22Rv1 (cell line): ENCODE results near the gene MCTS1.

Experiments used
- H3K27ac ChIP-seq: fragments of 450-650 bp; 2 replicates; pipeline ENCODE4 v1.5.1; 2017
- CTCF ChIP-seq: fragments of 450-650 bp; IDR thresholded peaks from 2 replicates; pipeline ENCODE4 v1.5.1; 2017; ENCODE audit warnings: mild to moderate bottlenecking
- ZFX ChIP-seq: fragments of 450-650 bp; IDR thresholded peaks from 2 replicates; pipeline ENCODE4 v1.6.1; 2017; ENCODE audit warnings: antibody characterized with exemption, borderline replicate concordance

The MCTS1 gene, protein sequence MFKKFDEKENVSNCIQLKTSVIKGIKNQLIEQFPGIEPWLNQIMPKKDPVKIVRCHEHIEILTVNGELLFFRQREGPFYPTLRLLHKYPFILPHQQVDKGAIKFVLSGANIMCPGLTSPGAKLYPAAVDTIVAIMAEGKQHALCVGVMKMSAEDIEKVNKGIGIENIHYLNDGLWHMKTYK

GRCh38 chrX:120603707-120604360 lies at the start of gene MCTS1:
MCTS1 (plus strand) TSS chrX:120604101; CDS start chrX:120604237, 136 bp downstream.
- TF ChIP-seq CTCF (no peak), ZFX (no peak)

DNA sequence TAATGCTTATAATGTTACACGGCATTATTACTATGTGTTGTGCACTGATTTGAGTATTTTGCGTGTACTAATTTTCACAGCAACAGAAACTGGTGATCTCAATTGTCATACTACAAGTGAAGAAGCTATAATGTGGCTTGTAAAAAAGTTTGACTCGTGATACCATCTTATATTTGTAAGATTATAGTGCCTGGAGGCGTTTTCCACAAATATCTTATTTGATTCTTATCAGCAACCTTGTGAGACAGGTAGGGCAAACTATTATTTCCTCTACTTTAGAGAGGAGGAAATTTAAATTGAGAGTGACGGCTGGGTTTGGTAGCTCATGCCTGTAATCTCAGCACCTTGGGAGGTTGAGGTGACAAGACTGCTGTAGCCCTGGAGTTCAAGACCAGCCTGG lies 47.6 kb upstream of the MCTS1 start:
- TF ChIP-seq CTCF (no peak), ZFX (no peak)
- H3K27ac ChIP-seq = peak overlapping the region; percentile 79

More at GRCh38 chrX:120603707-120604360, at the start of gene MCTS1:
- H3K27ac ChIP-seq = peak within 1 kb of the TSS; percentile 92

DNA sequence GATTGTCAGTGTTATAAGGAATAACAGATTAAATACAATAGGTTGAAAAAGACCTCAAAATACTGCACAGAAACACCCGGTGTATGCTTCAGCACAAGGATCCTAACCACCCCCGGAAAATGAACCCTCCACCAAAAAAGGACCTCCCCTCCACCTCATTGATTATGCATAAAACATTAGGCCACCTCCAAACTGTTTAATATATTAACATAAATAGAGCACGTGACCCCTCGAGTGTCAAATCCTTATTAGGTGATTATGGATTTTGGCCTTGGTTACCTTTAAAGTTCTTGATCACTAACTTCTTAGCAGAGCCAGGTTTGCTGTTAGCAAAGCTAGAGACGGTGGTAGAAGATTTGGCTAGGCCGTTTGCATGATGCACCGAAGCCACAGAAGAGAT lies 44.1 kb upstream of the MCTS1 start:
- no peak for TF ChIP-seq ZFX
- no peak for TF ChIP-seq CTCF
- peak overlapping the region; percentile 89 for H3K27ac ChIP-seq

- TF ChIP-seq ZFX = no peak
- TF ChIP-seq CTCF = no peak
- peak overlapping the region; percentile 89 for H3K27ac ChIP-seq
Observed at GRCh38 chrX:120560405-120560841, 43.5 kb upstream of the MCTS1 start.

- H3K27ac ChIP-seq = peak within 1 kb of the TSS; percentile 89
- TF ChIP-seq CTCF = no peak
- no peak for TF ChIP-seq ZFX
Observed at GRCh38 chrX:120560842-120561633, 42.9 kb upstream of the MCTS1 start, which contains the start of gene CUL4B. CUL4B (minus strand) TSS chrX:120560962; CDS start chrX:120560638, 324 bp downstream.

DNA sequence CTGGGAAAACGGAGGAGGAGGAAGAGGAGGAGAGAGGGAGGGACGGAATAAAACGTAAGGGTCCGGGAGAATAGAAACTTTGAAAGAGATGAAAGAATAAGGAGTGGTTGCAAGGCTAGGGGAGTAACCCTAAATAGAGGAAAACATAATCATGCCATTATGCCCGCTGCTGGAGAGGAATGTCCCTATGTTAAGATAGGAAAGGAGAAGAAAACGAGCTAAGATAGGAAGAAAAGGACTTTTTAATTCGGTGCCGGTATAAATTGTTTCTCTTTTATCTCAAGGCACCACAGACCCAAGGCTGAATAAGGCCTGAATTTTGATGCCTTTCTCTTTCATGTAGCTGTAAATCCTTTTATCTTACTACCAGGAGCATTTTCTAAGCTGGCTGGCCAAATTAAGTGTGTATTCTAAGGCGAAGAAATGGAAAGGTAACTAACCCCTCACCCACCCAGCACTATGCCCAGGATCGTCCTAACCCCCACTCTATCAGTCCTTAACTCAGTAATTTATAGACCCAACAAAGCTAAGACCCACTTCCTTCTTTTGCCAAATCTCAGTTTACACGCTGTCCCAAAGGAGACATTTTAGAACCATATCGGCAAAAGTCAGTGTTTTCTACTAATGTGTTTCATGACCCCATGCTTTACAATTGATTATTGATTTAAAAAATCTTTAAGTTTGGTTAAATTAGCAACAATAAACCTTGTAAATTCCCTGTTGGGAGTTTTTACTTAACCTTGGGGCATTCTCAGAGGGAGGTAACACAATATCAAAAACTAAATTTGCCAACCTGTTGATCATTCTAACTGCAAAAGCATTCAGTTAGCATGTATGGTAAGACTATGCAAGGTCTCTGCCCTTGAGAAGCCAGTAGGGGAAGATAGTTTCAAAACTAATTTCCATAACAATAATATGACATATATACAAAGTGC lies 42.0 kb upstream of the MCTS1 start:
- peak overlapping the region; percentile 89 for H3K27ac ChIP-seq
- TF ChIP-seq ZFX = no peak
- TF ChIP-seq CTCF = no peak
